ENCODE data around the gene IMMP2L.

- no peak for TF ChIP-seq CTCF (IDR thresholded peaks at IDR 0.05; ENCODE audit: insufficient read depth, low read length, poor library complexity, severe bottlenecking)
- TF ChIP-seq EZH2phosphoT487 (conservative IDR thresholded peaks at IDR 0.05; ENCODE audit: low read length): no peak
Observed at GRCh38 chr7:111025006-111025405, 537.3 kb downstream of the IMMP2L start.

All from SU-DHL-6 (cell line).